ENCODE measurements around the gene NRN1L.
"Not testable (repeated sequence)": the region's sequence is repeated elsewhere in the genome, so short reads cannot be mapped to it uniquely, and the experiment has no call there.

Gene NRN1L

DNA sequence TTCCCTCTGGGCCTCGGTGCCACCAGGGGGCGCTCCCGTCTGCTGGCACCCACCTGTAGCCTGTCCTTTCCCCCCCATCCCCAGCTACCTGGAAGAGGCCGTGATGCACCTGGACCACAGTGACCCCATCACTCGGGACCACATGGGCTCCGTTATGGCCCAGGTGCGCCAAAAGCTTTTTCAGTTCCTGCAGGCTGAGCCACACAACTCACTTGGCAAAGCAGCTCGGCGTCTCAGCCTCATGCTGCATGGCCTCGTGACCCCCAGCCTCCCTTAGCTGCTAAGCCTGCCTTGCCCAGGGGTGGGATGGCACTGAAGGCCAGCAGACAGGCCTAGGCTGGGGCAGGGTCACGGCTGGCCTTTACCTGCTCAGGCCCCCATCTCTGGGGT is 818 bp upstream of the NRN1L start:
- DNase-seq = peak; percentile 60 to 73

DNA sequence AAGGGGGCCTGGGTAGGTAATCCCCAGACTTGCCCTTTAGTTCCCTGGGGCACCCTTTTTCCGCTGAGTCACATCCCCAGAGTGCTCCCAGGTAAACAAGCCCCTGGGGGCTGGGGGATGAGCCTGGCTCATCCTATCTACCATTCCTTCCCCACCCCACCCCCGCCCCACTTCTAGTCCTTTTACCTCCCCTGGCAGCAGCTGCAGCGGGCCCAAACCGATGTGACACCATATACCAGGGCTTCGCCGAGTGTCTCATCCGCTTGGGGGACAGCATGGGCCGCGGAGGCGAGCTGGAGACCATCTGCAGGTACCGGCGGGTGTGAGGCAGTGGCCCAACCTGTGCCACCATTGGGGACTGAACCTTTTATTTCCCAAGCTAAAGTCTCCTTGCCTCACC is 860 bp downstream of the NRN1L start:
- no peak for DNase-seq

DNA sequence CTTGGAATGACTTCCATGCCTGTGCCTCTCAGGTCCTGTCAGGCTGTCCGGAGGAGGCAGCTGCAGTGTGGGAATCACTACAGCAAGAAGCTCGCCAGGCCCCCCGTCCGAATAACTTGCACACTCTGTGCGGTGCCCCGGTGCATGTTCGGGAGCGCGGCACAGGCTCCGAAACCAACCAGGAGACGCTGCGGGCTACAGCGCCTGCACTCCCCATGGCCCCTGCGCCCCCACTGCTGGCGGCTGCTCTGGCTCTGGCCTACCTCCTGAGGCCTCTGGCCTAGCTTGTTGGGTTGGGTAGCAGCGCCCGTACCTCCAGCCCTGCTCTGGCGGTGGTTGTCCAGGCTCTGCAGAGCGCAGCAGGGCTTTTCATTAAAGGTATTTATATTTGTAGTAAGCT is 1.3 kb downstream of the NRN1L start:
- no peak for DNase-seq

DNA sequence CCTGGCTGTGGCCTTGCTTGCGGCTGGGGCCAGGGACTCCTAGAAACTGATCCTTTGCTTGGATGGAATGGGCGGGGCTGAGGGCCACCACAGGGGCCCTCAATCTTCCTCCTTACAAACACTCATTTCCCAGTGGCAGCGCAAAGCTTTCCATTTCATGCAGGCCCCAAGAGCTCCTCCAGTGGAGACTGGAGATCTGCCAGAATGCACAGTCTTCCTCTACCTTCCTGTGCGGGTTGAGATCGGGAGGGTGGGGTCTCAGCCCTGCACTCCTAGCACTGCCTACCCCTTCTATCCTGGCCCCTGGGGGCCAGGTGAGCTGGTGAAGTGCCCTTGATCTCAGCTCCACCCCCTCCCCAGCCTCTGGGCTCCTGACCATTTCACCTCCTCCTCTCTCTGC is 1.7 kb downstream of the NRN1L start:
- DNase-seq = no peak

DNA sequence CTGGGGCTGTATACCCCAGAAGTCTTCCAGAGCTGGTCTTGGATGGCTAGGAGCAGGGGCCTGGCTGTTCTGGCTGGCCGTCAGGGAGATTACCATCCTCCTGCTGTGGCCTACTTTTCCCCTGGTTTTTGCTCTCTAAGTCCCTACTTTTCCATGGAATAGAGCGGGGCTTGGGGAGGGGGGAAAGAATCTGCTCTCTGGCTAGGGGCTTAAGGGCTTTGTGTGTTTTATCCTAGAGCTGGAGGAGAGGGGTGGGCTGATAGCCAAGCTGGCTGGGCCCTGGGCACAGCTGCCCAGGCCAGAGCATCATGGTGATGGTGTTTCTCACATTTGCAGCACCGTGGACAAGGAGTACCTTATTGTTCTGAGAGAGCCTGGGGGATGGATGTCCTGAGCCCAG is 3.6 kb downstream of the NRN1L start:
- DNase-seq = no peak

DNA sequence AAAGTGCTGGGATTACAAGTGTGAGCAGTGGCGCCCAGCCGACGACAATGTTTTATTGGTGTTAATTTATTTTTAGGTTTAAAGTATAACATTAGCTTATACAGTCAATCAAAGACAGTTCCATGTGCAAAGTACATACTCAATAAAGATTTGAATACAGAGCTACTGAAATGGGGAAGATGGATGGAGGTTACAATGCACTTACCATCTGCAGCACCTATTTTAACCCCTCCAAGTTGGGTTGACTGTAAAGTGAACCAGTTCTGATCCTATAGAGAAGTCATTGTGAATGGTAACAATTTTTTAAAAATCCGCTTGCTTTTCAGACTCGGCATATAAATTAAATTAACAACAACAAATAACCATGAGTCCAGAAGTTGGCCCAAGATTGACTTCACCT is 7.7 kb downstream of the NRN1L start:
- no peak for DNase-seq

DNA sequence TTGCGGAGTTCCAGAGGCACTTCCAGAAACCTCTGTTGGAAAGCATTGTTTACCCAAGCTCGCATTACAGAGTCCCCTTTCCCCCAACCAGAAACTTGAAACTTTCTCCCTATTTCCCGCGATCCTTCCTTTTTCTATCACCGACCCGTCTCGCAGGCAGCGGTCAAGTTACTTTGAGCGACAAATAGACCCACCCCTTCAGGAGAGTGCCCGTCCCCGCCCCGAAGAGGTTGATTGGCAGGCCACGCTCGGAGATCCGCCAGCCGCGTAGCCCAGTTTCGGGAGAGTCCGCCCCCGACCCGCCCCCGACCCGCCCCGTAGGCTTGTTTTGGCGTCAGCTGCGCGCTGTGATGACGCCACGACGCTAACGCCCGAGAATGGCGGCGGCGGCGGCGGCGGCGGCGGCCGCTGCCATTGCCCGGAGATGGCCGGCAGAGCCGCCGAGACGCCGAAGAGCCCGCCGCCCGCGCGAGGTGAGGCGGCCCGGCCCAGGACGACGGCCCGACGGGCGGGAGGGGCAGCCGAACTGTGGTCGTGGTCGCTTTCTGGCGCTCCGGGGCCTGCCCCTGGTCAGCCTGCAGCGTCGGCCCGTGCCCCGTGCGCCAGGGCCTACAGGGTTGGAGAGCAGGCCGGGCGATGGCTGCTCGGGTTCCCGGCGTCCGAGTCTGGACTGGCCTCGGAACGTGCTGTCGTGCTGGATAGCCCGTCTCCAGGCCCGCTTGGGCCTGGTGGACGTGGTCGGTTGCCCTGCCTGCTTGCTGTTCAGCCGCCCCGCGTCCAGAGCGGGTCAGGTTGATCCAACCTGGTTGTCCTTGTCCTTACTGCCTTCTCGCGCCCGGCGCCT is 8.4 kb downstream of the NRN1L start, which contains the start of gene PSKH1:
Gene PSKH1 (plus strand): TSS at position 356 of the 844 bp plus-strand sequence. CDS start 15,496 bp downstream, outside the sequence.
- DNase-seq = peak; percentile 91 to 93

GRCh38 chr16:67893743-67894399 is 9.2 kb downstream of the NRN1L start:
- no peak for DNase-seq

GRCh38 chr16:67897231-67897630 is 12.5 kb downstream of the NRN1L start:
- DNase-seq = no peak

GRCh38 chr16:67901734-67902133 is 17.0 kb downstream of the NRN1L start:
- DNase-seq = no peak

DNA sequence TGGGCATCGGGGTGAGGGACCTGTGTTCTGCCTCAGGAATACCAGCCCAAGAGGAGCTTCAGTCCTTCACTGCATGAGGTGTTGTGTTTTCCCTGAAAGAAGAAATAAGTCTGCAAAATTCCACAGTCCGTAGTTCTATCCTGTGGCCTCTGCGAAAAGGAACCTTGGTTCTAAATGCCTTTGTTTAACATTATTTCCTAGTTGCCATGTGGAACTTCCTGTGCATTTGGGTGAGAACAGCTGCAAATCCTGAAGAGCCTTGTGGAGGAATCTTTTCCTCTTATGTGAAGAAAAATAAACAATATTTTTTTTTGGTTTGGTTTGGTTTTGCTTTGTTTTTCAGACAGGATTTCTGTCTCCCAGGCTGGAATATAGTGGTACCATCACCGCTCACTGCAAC is 18.1 kb downstream of the NRN1L start:
- DNase-seq = no peak

DNA sequence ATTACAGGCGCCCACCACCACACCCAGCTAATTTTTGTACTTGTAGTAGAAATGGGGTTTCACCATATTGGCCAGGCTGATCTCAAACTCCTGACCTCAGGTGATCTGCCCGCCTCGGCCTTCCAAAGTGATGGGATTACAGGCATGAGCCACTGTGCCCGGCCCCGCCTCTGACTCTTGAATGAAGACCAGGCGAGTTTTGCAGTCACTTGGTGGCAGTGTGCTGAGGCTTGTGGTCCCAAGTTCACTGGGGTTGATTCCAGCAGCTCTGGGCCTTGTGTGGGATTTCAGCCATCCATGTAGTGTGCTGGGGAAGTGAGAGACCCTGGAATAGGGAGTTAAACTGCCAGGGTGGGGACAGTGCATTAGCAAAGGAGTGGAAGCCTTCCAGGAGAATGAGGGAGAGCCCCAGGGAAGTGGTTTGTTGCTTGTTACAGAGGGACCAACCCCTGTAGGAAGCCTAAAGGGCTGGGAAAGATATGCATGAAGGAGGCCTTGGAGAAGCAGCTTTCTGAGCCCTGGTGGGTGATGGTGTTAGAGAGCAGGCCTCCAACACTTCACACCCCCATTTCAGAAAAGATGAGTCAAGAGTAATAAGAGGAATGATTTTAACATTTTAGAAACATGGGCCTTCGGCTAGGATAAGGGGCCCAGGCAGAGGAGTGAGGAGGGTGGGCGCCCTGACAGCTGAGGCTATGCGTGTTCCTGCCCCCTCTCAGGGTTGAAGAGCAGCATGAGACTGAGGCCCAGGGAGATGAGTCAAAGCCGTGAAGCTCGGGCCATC is 22.9 kb downstream of the NRN1L start:
- DNase-seq = no peak

- DNase-seq = no peak
Observed at GRCh38 chr16:67909056-67909742, 24.5 kb downstream of the NRN1L start.

GRCh38 chr16:67910158-67910557 is 25.5 kb downstream of the NRN1L start:
- no peak for DNase-seq

- no peak for DNase-seq
Observed at GRCh38 chr16:67914758-67915495, 30.2 kb downstream of the NRN1L start.

DNA sequence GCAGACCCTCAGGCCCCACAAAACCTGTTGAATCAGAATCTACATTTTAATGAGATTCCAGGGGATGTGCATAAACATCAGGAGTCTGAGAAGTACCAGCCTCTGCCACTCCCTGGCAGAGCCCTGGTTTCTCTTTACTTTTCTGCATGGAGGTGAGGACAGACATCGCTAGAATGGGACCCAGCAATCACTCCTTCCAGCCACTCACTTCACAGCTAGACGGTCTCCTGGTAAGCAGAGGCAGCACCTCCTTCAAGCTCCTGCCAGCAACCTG is 30.7 kb downstream of the NRN1L start:
- not testable (repeated sequence) for DNase-seq

- no peak for DNase-seq
Observed at GRCh38 chr16:67915831-67916723, 31.4 kb downstream of the NRN1L start.

DNA sequence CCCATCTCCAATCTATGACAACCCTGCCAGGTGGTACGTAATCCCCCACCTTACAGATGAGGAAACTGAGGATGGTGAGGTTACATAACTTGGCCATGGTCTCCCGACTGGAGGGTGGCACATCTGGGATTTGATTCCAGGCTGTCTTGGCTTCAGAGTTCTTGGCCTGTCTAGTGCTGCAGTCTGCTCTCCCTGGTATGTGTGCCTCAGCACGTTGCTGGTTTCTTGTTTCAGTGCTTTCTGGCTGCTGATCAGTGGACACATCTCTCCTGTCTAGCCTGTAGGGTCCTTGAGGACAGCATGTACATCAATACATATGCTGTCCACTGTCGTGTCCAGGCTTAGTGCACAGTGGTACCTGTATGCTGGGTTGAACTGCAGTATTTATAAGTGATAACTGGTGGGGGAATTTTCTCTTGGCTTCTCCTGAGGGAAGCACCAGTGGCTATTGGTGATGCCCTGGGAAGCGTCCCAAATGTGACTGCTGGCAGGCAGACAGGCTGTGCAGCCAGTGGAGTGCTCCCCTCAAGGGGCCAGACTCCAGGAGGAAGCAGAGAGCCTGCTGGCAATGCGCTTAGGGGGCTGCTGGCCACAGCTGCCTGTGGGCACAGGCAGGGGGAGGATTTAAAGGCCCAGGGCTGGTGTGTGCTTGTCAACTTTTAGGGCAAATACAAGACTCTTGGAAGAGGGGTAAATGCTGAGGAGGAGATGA is 32.6 kb downstream of the NRN1L start:
- DNase-seq = no peak

DNA sequence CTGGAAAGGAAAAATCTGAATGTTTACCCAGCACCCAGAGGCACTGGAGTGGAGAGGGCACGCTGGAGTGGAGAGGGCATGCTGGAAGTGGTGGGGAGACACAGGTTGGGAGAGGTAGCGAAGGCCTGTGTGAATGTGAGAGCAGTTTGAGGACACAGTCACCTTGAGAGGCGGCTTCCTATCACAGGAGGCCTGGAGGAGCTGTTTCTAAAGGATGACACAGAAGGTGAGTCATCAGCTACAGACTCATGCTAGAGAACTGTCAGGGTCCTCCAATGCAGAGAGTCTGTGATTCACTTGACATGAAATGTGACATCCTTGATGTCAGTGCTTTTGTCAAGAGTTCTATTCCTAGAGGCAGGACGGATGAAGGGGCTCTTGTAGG is 33.2 kb downstream of the NRN1L start:
- DNase-seq = peak in 1 of 2 experiments; percentile 61

DNA sequence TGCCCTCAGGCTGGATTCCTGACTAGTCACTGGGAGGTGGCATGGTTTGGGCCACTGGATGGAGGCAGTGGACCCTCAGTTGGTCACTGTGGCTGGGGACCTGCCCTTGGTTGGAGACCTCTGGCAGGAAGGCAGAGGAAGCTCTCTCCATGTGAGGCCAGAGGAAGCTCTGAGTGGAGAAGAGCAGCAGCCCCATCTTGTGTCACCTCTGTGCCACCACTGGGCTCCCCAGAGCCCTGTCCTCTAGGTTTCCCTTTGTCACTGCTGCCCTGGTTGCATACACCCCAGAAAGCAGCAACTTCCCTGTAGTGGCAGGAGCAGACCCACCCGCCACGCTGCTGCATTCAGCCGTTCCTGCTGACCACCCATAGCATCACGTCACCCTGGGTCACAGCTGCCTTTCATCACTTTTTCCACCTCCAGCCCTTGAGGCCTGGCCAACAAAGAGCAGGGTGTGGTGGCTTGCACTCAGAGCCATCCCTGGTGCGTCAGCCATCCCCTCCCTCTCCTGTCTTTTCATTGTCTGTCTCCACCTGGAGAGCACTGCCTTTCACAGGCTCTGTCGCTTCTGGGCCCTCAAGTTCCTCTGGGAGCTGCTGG is 35.0 kb downstream of the NRN1L start:
- no peak for DNase-seq

All from stimulated activated CD4-positive, alpha-beta T cell treated with anti-CD3 and anti-CD28 coated beads, Interleukin-4, amount 100 ng/mL, for 4 hours (primary cell).